Right lung (tissue), 5 donors: ENCODE results near the gene COX6B2. TPM values are rescaled to one million over a fixed set of nuclear protein-coding genes. Genes with fewer than 3 reads are reported as not detected.

ENCODE experiments used
- DNase-seq, 2 donors: peaks; one replicate each; pipeline ENCODE4 v3.0.0-alpha.2; 2013
- polyA plus RNA-seq, 5 donors: library from polyadenylated mRNA; unstranded; fragments of 120-200 nt; gene quantifications; one replicate each; pipeline versions ENCODE4 v1.2.1 to v1.2.3, GENCODE V29; 2013; ENCODE audit warnings: inconsistent platforms in 1 of 5, low replicate concordance in 1 of 5; ENCODE audit not compliant: insufficient read length in 5 of 5, insufficient read depth in 1 of 5

The COX6B2 gene
- polyA plus RNA-seq, 5 donors, result 0.14 to 1.4 (median 0.35) TPM

DNA sequence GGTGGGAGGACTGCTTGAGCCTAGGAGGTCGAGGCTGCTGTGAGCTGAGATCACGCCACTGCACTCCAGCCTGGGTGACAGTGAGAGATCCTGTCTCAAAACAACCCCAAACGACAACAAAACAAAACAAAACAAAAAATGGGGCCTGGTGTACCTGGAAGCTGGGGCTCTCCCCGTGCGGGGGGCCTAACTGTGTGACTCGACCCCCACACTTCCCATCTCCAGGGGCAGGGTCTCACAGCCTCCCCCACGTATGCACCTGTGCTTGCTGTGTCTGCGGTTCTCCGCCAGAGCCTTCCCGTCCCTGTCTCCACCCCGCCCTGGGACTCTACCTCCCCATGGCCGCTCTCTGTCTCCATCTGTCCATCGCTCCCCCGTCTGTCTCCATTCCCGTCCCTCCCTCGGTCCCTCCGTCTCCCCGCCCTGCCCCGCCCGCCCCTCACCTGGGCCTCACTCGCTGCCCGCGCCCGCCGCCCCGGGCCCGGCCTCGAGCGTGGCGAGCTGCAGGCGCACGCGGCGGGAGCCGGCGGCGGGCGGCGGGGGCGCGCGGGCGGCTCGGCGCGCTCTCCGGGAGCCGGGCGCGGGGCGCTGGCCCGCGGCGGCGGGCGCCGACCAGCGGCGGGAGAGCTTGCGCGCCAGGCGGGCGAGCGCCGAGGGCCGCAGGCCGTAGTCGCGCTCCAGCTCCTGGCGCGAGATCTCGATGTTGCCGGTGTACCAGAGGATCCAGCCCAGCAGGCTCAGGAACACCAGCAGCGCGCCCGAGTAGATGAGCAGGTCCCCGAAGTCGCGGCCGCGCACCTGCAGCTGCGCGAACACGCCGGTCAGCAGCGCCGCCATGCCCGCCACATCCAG is 29.0 kb upstream of the COX6B2 start:
- DNase-seq, result peak in 1 of 2 donors; percentile 63

- DNase-seq, result no peak
These were observed 28.1 kb upstream of the COX6B2 start for GRCh38 chr19:55382522-55383054.

DNA sequence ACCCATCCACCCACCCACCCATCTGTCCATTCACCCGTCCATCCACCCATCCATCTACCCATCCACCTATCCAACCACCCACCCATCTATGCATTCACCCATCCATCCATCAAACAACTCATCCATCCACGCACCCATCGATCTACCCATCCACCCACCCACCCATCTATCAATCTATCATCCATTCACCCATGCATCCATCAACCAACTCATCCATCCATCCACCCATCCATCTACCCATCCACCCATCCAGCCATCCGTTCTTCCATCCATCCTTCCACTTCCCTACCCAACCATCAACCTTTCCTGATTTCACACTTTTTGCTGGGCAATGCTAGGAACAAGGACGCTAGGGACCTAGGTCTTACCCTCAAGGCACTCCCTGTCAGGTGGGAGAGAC is 27.5 kb upstream of the COX6B2 start:
- DNase-seq, result no peak

DNA sequence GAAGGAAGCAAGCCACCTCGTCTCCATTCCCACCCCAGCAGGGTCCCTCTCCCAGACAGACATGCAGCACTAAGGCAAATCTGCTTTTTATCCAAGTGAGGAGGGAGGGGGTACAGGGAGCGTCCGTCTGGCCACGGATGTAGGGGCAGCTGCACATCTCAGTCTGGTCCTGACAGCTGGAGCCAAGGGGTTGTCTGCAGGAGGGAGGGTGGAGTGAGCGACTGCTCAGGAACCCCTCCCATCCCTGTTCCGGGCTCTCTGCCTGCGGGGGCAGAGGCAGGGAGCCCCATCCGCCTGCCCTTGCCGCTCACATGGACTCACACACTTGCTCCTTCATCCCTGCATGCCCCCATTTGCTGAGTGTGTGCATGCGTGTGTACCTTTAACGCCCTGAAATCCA is 24.7 kb upstream of the COX6B2 start:
- DNase-seq, result no peak

DNA sequence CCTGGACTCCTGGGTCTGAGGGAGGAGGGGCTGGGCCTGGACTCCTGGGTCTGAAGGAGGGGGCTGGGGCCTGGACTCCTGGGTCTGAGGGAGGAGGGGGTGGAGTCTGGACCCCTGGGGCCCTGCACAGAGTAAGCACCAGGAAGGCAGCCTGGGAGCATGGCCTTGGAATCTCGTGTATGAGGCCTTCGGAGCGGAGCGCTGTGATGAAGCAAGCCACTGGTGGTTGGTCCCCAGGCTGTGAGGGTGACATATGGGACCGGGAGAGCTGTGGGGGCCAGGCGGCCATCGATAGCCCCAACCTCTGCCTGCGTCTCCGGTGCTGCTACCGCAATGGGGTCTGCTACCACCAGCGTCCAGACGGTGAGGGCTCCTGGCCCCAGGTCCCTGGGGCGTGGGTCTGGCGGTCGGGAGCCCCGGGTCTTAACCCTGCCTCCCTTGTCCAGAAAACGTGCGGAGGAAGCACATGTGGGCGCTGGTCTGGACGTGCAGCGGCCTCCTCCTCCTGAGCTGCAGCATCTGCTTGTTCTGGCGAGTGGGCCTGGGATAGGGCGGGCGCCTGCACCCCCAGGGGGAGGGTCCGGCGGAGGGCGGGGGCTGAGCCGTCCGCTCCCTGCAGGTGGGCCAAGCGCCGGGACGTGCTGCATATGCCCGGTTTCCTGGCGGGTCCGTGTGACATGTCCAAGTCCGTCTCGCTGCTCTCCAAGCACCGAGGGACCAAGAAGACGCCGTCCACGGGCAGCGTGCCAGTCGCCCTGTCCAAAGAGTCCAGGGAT is 23.0 kb upstream of the COX6B2 start:
- no peak for DNase-seq

DNA sequence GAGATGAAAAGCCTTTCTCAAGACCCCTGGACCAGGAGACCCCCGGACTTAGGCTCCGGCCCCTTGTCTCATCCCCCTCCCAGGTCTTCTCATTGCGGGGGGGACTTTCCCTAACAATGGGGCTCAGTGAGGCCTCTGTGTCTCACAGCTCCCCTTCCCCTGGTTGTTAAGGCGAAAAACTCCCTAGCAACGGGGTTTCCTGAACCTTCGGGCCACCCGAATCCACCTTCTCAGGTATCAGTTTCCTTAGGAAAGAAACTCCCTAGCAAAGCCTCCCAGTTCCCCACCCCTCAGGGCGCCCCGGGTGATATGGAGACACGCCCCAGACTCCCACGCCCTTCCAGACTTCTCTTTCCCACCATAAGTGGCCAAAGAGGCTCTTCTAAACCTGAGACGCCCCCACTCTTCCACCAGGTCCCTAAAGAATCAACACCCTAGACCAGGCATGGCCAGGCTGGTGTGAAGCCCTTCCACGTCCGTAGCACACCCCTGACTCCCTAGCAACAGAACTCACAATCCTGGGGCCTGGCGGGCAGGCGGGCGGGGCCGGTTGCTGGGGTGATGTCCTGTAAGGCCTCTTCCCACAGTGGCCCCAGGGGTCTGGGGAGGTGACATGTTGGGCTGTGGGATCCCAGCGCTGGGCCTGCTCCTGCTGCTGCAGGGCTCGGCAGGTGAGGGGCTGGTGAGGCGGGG is 21.9 kb upstream of the COX6B2 start, which contains the start of gene TMEM190:
Gene TMEM190, plus strand, starts transcription at position 586 of the 693 bp plus-strand sequence. Its CDS starts 28 bp downstream, at position 614.
- no peak for DNase-seq

GRCh38 chr19:55373993-55374757 is 19.7 kb upstream of the COX6B2 start:
- DNase-seq, result peak in 1 of 2 donors; percentile 51

- no peak for DNase-seq
These were observed 18.9 kb upstream of the COX6B2 start for GRCh38 chr19:55373306-55373992.

GRCh38 chr19:55372316-55373081 is 18.0 kb upstream of the COX6B2 start:
- DNase-seq, result no peak

- DNase-seq, result no peak
These were observed 15.9 kb upstream of the COX6B2 start, which contains the start of gene IL11 for GRCh38 chr19:55370305-55370988. Gene IL11, minus strand, starts transcription at chr19:55370463. Its CDS starts 153 bp downstream, at chr19:55370310.

GRCh38 chr19:55369653-55370304 is 15.3 kb upstream of the COX6B2 start:
- no peak for DNase-seq

DNA sequence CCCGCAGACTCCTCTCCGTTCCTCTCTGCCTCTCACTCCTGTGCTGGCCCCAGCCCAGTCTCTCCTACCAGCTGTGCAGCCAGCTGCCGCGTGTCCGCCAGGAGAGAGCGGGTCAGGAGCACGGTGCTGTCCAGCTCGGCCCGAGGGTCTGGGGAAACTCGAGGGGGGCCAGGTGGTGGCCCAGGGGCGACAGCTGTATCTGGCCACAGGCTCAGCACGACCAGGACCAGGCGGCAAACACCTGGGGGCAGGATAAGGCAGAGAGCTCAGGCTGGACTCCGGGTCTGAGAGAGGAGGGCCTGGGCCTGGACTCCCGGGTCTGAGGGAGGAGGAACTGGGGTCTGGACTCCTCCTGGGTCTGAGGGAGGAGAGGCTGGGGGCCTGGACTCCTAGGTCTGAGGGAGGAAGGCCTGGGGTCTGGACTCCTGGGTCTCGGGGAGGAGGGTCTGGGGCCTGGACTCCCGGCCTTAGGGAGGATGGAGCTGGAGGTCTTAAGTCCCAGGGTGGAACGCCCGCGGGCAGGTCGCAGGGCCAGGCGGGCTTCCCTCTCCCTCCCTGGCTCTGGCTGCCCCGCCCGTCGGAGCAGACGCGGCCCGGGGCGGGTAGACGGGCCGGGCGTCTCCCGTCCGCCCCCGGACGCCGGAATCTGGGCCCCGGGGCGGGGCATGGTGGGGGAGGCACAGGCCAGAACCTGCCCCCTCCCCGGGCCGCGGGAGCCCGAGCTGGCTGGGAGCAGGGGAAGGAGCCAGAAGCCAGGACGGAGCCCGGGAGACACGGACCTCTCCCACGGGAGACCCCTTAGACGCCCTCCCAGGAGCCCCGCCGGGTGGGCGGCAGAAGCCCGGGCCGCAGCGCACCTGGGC is 14.4 kb upstream of the COX6B2 start:
- no peak for DNase-seq

DNA sequence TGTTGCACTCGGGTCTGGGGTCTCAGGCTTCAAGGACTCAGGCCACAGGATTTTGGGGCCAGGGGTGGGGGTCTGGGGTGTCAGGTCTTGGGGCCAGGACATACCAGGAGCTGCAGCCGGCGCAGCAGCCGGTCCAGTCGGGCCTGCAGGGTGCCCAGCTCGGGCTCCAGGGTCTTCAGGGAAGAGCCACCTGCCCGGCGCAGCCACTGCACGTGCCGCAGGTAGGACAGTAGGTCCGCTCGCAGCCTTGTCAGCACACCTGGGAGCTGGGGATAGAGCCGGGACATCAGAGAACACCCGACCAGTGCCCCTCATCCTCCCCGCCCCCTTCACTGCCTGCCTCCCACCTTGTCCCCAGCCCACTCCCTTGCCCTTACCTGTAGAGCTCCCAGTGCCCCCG is 13.6 kb upstream of the COX6B2 start:
- no peak for DNase-seq

GRCh38 chr19:55366790-55367189 is 12.3 kb upstream of the COX6B2 start:
- no peak for DNase-seq

DNA sequence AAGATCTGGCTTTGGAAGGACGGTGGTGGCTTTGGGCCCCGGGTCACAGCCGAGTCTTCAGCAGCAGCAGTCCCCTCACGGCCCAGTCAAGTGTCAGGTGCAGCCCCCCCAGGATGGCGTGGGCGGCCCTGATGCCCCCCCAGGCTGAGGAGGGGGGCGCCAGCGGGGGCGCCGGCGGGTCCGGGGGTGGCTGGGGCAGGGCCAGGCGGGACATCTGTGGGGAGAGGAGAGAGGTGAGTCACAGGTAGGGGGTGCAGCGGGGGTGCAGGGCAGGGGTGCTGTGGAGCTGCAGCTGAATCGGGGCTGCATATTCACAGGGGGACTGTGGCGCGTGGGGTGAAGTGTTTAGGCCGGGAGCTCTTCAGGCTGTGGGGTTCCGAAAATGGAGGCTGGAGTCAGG is 11.4 kb upstream of the COX6B2 start:
- DNase-seq, result no peak

DNA sequence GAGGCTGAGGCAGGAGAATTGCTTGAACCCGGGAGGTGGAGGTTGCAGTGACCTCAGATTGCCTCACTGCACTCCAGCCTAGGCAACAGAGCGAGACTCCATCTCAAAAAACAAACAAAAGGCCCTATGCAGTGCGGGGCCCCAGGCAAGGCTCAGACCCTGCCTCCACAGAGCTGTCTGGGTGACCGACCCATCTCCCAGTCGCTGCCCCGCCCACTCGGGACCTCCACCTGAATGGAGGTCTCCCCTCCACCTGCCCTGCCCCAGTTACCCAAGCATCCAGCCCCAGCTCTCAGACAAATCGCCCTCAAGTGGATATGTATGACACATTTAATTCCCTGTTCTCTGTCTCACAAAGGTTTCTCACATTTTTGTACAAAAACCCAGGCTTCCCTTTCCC is 10.7 kb upstream of the COX6B2 start:
- no peak for DNase-seq

DNA sequence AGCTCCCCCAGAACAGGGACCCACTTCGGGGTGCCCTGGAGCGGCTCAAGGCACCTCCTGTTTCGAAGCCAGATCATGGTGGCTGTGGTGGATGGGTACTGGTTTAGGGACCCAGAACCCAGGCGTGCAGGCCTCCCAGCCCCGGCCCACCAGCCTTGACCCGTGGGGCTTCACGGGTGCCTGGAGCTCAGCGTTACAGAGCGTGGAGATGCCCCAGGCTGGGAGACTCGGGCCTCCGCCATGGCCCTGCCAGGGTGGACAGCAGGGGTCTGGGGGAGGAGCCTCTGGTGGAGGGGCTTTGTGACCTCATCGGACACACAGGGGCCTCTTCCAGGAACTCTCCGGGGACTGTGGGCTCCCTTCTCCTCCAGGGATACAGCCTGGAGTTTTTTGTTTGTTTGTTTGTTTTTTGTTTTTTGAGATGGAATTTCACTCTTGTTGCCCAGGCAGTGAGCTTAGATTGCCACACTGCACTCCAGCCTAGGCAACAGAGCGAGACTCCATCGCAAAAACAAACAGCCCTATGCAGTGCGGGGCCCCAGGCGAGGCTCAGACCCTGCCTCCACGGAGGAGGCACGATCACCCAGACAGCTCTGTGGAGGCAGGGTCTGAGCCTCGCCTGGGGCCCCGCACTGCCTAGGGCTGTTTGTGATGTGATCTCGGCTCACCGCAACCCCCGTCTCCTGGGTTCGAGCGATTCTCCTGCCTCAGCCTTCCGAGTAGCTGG is 8.6 kb upstream of the COX6B2 start, which contains the start of gene GARIN5B:
Gene GARIN5B, minus strand, starts transcription at position 271 of the 727 bp plus-strand sequence. Its CDS starts 194 bp downstream, at position 77.
- no peak for DNase-seq
